Tibial nerve (tissue), 4 donors: ENCODE data around the gene TRNAU1AP.

Experiments used
- CTCF ChIP-seq, 5 experiments: fragments of 200-600 bp in 3 of 5; fragments of 450-650 bp in 2 of 5; sonication (generic) in 3 of 5; IDR thresholded peaks; one replicate each; pipeline ENCODE4 v1.5.1; 2016 to 2019; ENCODE audit warnings: antibody characterized with exemption in 5 of 5, mild to moderate bottlenecking in 3 of 5, moderate library complexity in 2 of 5
- EP300 ChIP-seq, 2 donors: sonication (generic); formaldehyde crosslinking; IDR thresholded peaks; one replicate each; pipeline ENCODE4 v1.6.1; 2017; ENCODE audit warnings: antibody characterized with exemption in 2 of 2, mild to moderate bottlenecking in 1 of 2
- POLR2A ChIP-seq, 2 donors: fragments of 450-650 bp; IDR thresholded peaks; one replicate each; pipeline ENCODE4 v1.6.1; 2017; ENCODE audit warnings: antibody characterized with exemption in 2 of 2, mild to moderate bottlenecking in 2 of 2, moderate library complexity in 2 of 2

DNA sequence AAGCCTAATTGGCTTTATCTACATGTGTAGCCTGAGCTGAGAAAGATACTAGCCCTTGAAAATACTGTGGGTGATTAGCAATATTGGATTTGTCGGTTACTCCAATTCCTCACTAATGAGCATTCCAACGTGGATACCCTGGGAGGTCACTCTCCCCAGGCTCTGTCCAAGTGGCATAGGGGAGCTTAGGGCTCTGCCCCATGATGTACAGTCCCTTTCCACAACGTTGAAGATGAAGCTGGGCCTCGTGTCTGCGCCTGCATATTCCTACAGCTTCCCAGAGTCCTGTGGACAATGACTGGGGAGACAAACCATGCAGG lies 44.5 kb upstream of the TRNAU1AP start:
- no peak for TF ChIP-seq CTCF (IDR thresholded peaks at IDR 0.05)
- no peak for TF ChIP-seq POLR2A (IDR thresholded peaks at IDR 0.05)
- TF ChIP-seq EP300 (IDR thresholded peaks at IDR 0.05): no peak
